Endothelial cell of umbilical vein (primary cell): ENCODE measurements around the gene DLX6. TPM values are rescaled to one million over a fixed set of nuclear protein-coding genes. Genes with fewer than 3 reads are reported as not detected.

Source experiments
- BruUV-seq: library from RNA; stranded (reverse); fragments of 400-500 nt; replicated peaks from 2 replicates; lab custom pipeline; 2021; lab: Mats Ljungman, UMichigan
- CTCF ChIA-PET: fragments of 300-600, 350-600 bp; sonication (Branson Sonifier 250); formaldehyde crosslinking; loops from one replicate; lab custom pipeline; 2021; ENCODE audit warnings: antibody characterized with exemption, inconsistent platforms; lab: Charles Lee
- POLR2A ChIA-PET: fragments of 300-600, 350-600 bp; sonication (Branson Sonifier 250); formaldehyde crosslinking; loops from one replicate; lab custom pipeline; 2021; ENCODE audit warnings: antibody characterized with exemption, inconsistent platforms; lab: Charles Lee
- DNase-seq: peaks from one replicate; pipeline ENCODE4 v3.0.0-alpha.2; 2011; ENCODE audit warnings: low read depth, low spot score
- FAIRE-seq: peaks from 2 replicates; lab custom pipeline; 2011; peaks lifted over from hg19 to GRCh38; lab: Jason Lieb, UNC
- H2AFZ ChIP-seq: 2 replicates; pipeline ENCODE4 v1.6.0; 2012; ENCODE audit warnings: low read depth, low read length, control low read depth, inconsistent platforms
- H3K27ac ChIP-seq: 2 replicates; pipeline ENCODE4 v1.5.1; 2011; ENCODE audit warnings: low read depth, mild to moderate bottlenecking, control low read depth, low read length, moderate library complexity; ENCODE audit not compliant: insufficient read depth
- H3K27me3 ChIP-seq, 2 experiments: 2 replicates each; pipeline versions ENCODE4 v1.6.0 to v1.6.1; 2011; ENCODE audit warnings: low read length in 2 of 2, mixed read lengths in 1 of 2; ENCODE audit not compliant: control insufficient read depth in 2 of 2, insufficient read depth in 2 of 2
- H3K36me3 ChIP-seq, 2 experiments: 2 replicates in 1 of 2; 3 replicates in 1 of 2; pipeline ENCODE4 v1.5.1; 2011; ENCODE audit warnings: low read length in 2 of 2, mild to moderate bottlenecking in 1 of 2, moderate library complexity in 1 of 2; ENCODE audit not compliant: control insufficient read depth in 2 of 2, insufficient read depth in 2 of 2; ENCODE audit errors: extremely low read depth in 1 of 2
- H3K4me1 ChIP-seq: 3 replicates; pipeline ENCODE4 v1.5.1; 2011; ENCODE audit warnings: mild to moderate bottlenecking, low read length; ENCODE audit not compliant: control insufficient read depth, insufficient read depth; ENCODE audit errors: extremely low read depth
- H3K4me2 ChIP-seq: 2 replicates; pipeline ENCODE4 v1.6.1; 2011; ENCODE audit warnings: low read length, control low read depth, mixed read lengths; ENCODE audit not compliant: insufficient read depth
- H3K4me3 ChIP-seq, 3 experiments: fragments of 200-600 bp in 1 of 3; sonication (generic), shearing (Covaris generic) in 1 of 3; replicated peaks in 1 of 3; 2 replicates each; pipeline ENCODE4 v1.5.1; 2011 to 2016; ENCODE audit warnings: control low read depth in 3 of 3, low read length in 3 of 3, mild to moderate bottlenecking in 2 of 3, inconsistent platforms in 1 of 3, low read depth in 1 of 3, moderate library complexity in 1 of 3; ENCODE audit not compliant: insufficient read depth in 1 of 3
- H3K79me2 ChIP-seq: 2 replicates; pipeline ENCODE4 v1.6.0; 2012; ENCODE audit warnings: low read length, inconsistent platforms; ENCODE audit not compliant: control insufficient read depth, insufficient read depth
- H3K9ac ChIP-seq: replicated peaks from 2 replicates; pipeline ENCODE3; 2011; ENCODE audit warnings: low read length, control low read depth; ENCODE audit not compliant: insufficient read depth; ENCODE audit errors: extremely low read depth
- H3K9me1 ChIP-seq: replicated peaks from 3 replicates; pipeline ENCODE4 v1.6.0; 2011; ENCODE audit warnings: mild to moderate bottlenecking, low read length; ENCODE audit not compliant: control insufficient read depth, insufficient read depth; ENCODE audit errors: extremely low read depth
- H3K9me3 ChIP-seq: replicated peaks from 2 replicates; pipeline ENCODE4 v1.5.1; 2012; ENCODE audit warnings: low read length, inconsistent platforms; ENCODE audit not compliant: control insufficient read depth, insufficient read depth
- H4K20me1 ChIP-seq: replicated peaks from 2 replicates; pipeline ENCODE3; 2011; ENCODE audit warnings: mild to moderate bottlenecking, low read length; ENCODE audit not compliant: control insufficient read depth, insufficient read depth; ENCODE audit errors: extremely low read depth
- CTCF ChIP-seq, 2 donors: IDR thresholded peaks; 1 replicate in 1 of 2; 2 replicates in 1 of 2; pipeline ENCODE4 v1.5.1; 2011; ENCODE audit warnings: low read length in 2 of 2, mild to moderate bottlenecking in 2 of 2, moderate library complexity in 2 of 2, control low read depth in 1 of 2, inconsistent platforms in 1 of 2, low read depth in 1 of 2; ENCODE audit not compliant: insufficient read depth in 1 of 2; ENCODE audit errors: extremely low read depth in 1 of 2
- EZH2 ChIP-seq: IDR thresholded peaks from 2 replicates; pipeline ENCODE4 v1.6.1; 2012; ENCODE audit warnings: borderline replicate concordance, low read depth, mild to moderate bottlenecking, moderate library complexity, low read length, inconsistent platforms; ENCODE audit not compliant: severe bottlenecking
- FOS ChIP-seq: IDR thresholded peaks from 2 replicates; pipeline ENCODE4 v1.6.1; 2011; ENCODE audit warnings: mild to moderate bottlenecking, low read length, moderate library complexity, borderline replicate concordance; ENCODE audit not compliant: insufficient read depth
- GATA2 ChIP-seq: IDR thresholded peaks from 2 replicates; pipeline ENCODE4 v1.7.0; 2011; ENCODE audit warnings: low read depth, mild to moderate bottlenecking, moderate library complexity, mixed read lengths, low read length; ENCODE audit not compliant: insufficient read length, insufficient read depth
- JUN ChIP-seq: IDR thresholded peaks from 2 replicates; pipeline ENCODE4 v1.6.1; 2011; ENCODE audit warnings: borderline replicate concordance, low read depth; ENCODE audit not compliant: insufficient read length, insufficient read depth
- MAX ChIP-seq: IDR thresholded peaks from 2 replicates; pipeline ENCODE4 v1.6.1; 2011; ENCODE audit not compliant: insufficient read depth, insufficient read length
- MYC ChIP-seq: IDR thresholded peaks from one replicate; pipeline ENCODE4 v1.6.1; 2011; ENCODE audit warnings: mild to moderate bottlenecking, low read depth, low read length
- POLR2A ChIP-seq: IDR thresholded peaks from 2 replicates; pipeline ENCODE4 v1.6.1; 2012; ENCODE audit warnings: low read depth, mild to moderate bottlenecking, control low read depth, low read length
- POLR2AphosphoS5 ChIP-seq: IDR thresholded peaks from 2 replicates; pipeline ENCODE4 v1.6.1; 2012; ENCODE audit warnings: low read depth, mild to moderate bottlenecking, control low read depth, low read length, moderate library complexity; ENCODE audit not compliant: insufficient read depth
- dilution Hi-C: fragments of 300-500 bp; cut with MboI; formaldehyde crosslinking; loops from one replicate; pipeline ENCODE4 v1.15.0; 2019; ENCODE audit warnings: low sequenced_read_pairs; ENCODE audit not compliant: extremely low pct_ligation_motif_present
- intact Hi-C: fragments of 100-400 bp; cut with micrococcal nuclease; formaldehyde crosslinking; loops from one replicate; pipeline ENCODE4 v1.10.0; 2022
- polyA plus RNA-seq, 4 experiments: library from polyadenylated mRNA; depleted of rRNA in 3 of 4; stranded (reverse) in 3 of 4; unstranded in 1 of 4; fragments of >200 nt; gene quantifications; 2 replicates each; pipeline versions ENCODE4 v1.2.1 to v1.2.3, GENCODE V29; 2011 to 2012; ENCODE audit warnings: missing spikeins in 1 of 4
- total RNA-seq: library from RNA; stranded (reverse); gene quantifications from 2 replicates; pipeline ENCODE4 v1.2.3, GENCODE V29; 2021

Gene DLX6
- total and polyA plus RNA-seq, 2 donors (not counting 3 experiments of a cell fraction or from before 2014, with no cell fraction given) = not detected

GRCh38 chr7:97039374-97040065 is 34.2 kb downstream of the DLX6 start:
- intact Hi-C loops (no loop called here), dilution Hi-C loops (no loop called here)
- Histone ChIP-seq H3K4me1 (no peaks in the 10 kb centered on the region), H3K36me3 (no peaks in the 10 kb centered on the region), H4K20me1 (no peaks in the 10 kb centered on the region), H3K4me2 (no peak overlapping the region), H3K27me3 (peaks cover 0 to 2% of the 10 kb centered on the region in 2 experiments), H3K9me3 (no peaks in the 10 kb centered on the region), H3K27ac (no peak overlapping the region), H3K4me3 (no peak overlapping the region), H3K9ac (no peak overlapping the region), H3K9me1 (no peaks in the 10 kb centered on the region), H2AFZ (no peak overlapping the region), H3K79me2 (no peaks in the 10 kb centered on the region)
- ChIA-PET CTCF (no interaction called here), POLR2A (no interaction called here)
- TF ChIP-seq MYC = no peak
- TF ChIP-seq MAX = no peak
- no peak for TF ChIP-seq POLR2A
- no peak for TF ChIP-seq EZH2
- TF ChIP-seq FOS = no peak
- TF ChIP-seq JUN = no peak
- TF ChIP-seq CTCF (IDR thresholded peaks at IDR 0.05; ENCODE audit: extremely low read depth in 1 of 2, insufficient read depth in 1 of 2, low read depth in 1 of 2, low read length in 2 of 2) = no peak
- no peak for TF ChIP-seq POLR2AphosphoS5
- TF ChIP-seq GATA2 = no peak
- BruUV-seq = no TSS peak
- DNase-seq (no peak), FAIRE-seq (no peak)
